ENCODE measurements around the gene GPX1. TPM values are rescaled to one million over a fixed set of nuclear protein-coding genes. Genes with fewer than 3 reads are reported as not detected.
"Not testable (repeated sequence)": the region's sequence is repeated elsewhere in the genome, so short reads cannot be mapped to it uniquely, and the experiment has no call there.

Gene GPX1
- total RNA-seq (2014; rRNA removed; shearing (Covaris generic)), result not detected in 2 replicates

DNA sequence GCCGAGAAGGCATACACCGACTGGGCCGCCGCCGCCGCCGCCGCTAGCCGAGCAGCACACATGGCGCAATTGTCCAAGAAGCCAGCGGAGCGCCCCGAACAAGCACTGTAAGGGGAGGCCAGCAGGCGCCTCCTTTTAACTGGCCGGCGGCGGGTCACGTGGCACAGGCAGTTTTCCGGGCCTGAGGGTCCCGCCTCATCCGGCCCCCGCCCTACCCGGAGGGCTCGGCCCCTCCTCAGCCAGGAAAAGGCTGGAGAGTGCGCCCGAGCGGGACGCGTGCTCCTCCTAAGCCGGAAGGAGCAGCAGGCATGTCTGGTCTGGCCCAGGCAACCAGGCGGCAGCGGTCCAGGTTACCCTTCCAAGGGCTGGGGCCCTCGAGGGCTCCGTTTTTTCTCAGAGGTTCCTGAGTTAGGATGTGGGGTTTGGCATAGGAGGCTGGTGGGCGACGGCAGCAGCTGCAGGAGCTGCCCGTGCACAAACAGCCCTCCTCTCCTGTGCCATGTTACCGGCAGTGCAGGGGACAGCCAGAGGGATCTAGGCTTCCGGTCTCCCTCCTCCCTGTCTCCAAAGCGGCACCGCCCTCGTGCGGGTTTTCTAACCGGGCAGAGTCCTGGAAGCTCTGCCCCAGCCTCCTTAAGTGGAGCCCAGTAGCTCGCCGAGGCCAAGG lies at the start of gene GPX1:
Gene GPX1 (minus strand): TSS at position 137 of the 667 bp plus-strand sequence. CDS start 75 bp downstream, at position 62.
- no peak for DNase-seq (ENCODE audit: low read depth)

DNA sequence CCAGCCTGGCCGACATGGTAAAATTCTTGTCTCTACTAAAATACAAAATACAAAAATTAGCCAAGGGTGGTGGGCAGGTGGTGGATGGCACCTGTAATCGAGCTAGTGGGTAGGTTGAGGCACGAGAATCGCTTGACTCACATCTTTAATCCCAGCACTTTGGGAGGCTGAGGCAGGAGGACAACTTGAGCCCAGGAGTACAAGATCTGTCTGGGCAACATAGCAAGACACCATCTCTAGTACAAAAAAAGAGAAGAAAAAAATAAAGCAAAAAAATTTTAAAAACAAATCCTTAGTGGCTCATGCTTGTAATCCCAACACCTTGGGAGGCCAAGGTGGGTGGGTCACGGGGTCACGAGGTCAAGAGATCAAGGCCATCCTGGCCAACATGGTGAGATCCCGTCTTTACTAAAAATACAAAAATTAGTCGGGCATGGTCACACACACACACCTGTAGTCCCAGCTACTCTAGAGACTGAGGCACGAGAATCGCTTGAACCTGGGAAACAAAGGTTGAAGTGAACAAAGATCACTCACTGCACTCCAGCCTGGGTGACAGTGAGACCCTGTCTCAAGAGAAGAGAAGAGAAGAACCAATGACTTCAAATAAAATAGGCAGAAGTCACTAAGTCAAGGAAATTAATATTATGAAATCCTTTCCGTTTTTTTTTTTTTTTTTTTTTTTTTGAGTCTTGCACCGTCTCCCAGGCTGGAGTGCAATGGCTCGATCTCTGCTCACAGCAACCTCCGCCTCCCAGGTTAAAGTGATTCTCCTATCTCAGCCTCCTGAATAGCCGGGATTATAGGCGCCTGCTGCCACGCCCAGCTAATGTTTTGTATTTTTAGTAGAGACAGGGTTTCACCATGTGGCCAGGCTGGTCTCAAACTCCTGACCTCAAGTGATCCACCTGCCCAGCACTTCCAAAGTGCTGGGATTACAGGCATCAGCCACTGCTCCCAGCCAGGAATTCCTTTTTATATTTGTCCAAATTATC lies 48.7 kb upstream of the GPX1 start:
- no peak for DNase-seq (ENCODE audit: low read depth)

DNA sequence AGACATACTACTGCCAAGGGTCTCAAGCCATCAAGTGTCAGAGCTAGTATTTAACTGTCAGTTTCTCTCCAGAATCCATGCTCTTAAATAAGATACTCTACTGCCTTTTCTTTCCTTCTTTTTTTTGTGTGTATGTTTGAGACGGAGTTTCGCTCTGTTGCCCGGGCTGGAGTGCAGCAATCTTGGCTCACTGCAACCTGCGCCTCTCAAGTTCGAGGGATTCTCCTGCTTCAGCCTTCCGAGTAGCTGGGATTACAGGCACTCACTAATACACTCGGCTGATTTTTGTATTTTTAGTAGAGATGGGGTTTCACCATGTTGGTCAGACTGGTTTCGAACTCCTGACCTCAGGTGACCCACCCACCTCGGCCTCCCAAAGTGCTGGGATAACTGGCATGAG lies 47.4 kb upstream of the GPX1 start:
- not testable (repeated sequence) for DNase-seq (ENCODE audit: low read depth)

DNA sequence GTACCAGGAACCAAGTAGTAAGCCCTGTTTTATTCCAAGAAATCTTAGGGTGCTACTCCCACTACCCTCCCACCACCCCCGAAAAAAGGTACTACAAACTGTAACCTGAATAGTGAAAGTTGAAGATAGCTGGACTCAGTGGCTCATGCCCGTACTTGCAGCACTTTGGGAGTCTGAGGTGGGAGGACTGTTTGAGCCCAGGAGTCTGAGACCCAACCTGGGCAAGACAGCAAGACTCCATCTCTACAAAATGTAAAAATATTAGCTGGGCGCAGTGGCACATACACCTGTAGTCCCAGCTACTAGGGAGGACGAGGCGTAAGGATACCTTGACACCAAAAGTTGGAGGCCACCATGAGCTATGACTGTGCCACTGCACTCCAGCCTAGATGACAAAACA lies 45.7 kb upstream of the GPX1 start:
- no peak for DNase-seq (ENCODE audit: low read depth)

DNA sequence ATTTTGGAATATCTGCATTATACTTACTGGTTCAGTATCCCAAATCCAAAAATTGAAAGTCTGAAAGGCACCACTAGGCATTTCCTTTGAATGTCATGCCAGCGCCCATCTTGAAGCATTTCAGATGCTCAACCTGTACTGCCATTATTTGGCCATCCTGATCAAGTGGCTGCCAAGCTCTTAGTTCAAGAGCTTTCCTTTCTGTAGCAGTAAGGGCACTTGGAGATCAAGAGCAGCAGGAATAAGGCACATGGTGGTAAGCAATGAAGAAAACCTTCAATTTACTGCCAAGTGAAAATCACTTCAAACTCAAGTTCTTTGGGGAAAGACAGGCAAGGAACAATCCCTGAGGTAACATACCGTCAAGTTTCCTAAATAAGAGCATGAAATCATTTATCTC lies 43.6 kb upstream of the GPX1 start:
- DNase-seq (ENCODE audit: low read depth), result no peak

DNA sequence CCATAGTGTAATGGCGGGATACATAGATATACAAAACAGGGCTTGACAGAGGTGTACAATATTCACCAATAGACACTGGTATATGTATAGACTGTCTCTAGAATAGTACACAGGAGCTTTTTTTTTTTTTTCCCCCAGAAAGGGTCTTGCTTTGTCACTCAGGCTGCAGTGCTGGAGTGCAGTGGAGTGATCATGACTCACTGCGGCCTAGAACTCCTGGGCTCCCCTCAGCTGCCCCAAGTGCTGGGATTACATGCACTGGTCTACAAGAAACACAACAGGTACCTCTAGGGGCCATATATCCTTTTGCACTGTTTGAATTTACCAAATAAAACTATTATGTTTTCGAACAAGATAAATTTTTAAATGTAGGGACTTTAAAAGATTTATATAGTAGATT lies 41.3 kb upstream of the GPX1 start:
- DNase-seq (ENCODE audit: low read depth), result no peak

DNA sequence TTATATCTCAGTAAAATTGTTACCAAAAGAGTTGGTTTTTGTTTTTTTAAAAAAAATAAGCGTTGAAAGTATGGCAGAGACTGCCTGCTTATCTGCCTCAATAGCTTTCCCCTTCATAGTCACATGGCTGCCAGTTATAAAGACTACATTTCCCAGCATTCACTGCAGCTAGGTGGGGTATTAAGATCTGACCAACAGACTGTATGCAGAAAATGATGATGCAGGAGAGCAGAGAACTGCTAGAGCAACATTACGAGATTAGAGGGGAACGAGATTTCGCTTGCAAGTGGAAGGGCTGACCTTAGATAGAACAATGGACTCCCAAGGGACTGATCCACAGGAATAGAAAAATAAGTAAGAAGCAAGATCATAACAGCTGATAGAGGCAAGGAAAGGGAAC lies 39.3 kb upstream of the GPX1 start:
- DNase-seq (ENCODE audit: low read depth), result peak; percentile 23

DNA sequence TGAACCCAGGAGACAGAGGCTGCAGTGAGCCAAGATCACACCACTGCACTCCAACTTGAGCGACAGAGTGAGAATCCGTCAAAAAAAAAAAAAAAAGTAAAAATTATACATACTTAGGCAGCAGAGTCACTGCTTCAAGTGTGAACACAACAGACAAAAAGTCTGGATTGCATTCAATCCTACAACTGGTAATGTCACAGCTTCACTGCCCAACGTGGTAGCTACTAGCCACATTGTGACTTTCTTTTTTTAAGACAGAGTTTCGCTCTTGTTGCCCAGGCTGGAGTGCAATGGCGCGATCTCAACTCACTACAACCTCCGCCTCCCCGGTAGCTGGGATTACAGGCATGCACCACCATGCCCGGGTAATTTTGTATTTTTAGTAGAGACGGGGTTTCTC lies 33.2 kb upstream of the GPX1 start:
- not testable (repeated sequence) for DNase-seq (ENCODE audit: low read depth)

DNA sequence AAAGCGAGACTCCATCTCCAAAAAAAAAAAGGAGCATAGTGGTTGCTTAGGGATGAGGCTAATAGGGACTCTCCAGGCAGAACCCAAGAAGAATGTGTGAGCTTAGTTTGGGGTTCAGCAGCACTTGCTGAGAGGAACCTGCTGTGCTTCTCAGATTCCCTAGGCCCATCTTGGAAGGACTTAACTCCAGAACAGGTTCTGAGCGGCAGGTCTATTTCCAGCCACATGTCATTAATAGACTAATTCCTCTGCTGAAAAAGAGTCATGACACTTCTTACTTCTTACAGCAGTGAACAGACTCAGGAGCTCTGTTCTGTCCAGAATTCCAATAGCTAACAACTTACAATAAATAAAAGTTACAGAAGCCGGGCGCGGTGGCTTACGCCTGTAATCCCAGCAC lies 31.1 kb upstream of the GPX1 start:
- DNase-seq (ENCODE audit: low read depth), result no peak

DNA sequence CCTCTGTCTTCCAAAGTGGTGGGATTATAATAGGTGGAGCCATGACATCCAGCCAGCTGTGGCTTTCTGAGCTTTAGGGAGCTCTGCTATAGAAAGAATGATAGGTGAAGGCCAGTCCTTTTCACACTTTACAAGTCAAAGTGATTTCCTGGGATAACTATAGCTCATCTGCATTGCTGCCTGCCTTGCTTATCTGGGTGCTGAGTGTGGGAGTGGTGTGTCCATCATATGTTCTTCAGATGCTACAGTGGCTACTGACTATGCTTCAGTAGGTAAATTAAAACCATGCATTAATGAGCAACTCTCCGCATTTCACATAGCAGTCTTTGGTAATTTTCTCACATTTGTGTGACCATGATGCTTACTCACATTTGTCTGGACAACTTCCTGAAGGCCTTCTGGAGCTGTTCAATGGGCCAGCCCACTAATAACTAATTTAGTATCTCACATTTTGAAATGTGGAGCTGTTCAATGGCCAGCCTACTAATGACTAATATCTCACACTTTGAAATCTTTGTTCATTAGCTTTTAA lies 30.2 kb upstream of the GPX1 start:
- DNase-seq (ENCODE audit: low read depth), result peak; percentile 40

DNA sequence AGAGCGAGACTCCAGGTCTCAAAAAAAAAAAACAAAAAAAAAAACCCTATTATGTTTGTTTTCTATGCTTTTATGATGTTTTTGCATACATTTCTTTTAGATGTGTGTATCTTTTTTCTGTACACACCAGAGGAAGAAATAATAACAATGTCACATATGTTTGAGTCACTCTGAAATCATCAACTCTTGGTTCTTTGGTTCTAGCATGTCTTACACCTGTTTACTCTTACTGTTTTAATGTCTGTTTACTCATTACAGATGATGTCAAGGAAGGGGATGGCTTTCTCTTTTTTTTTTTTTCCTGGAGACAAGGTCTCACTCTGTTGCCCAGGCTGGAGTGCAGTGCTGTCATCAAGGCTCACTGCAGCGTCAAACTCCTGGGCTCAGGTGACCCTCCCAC lies 29.6 kb upstream of the GPX1 start:
- DNase-seq (ENCODE audit: low read depth), result no peak

DNA sequence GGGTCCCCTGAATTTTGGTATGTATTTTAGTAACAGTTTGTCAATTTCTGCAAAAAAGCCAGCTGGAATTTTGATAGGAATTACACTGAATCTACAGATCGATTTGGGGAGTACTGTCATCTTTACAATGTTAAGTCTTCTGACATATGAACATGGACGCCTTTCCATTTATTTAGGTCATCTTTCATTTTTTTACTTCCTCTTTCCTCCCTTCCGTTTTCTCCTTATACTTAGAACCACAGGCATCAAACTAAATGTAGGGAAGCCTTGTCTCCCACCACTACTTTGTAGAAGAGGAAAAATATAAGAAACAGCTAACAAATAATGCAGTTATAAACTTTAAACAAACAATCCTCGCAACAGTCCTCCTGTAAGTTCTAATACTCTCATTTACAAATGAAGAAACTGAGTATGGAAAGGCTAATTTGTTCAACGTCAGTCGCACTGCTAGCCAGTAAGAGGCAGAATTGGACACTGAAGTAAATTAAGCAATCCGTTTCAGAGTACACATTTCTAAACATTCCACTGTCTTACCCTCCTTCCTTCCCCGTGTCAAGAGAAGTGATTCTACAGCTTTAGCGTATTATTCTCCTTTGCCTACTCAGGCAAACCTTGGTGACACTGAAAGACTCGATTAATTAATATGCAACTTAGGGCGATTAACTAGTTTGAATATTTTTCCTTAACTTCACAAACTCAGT lies 28.1 kb upstream of the GPX1 start:
- DNase-seq (ENCODE audit: low read depth), result no peak

DNA sequence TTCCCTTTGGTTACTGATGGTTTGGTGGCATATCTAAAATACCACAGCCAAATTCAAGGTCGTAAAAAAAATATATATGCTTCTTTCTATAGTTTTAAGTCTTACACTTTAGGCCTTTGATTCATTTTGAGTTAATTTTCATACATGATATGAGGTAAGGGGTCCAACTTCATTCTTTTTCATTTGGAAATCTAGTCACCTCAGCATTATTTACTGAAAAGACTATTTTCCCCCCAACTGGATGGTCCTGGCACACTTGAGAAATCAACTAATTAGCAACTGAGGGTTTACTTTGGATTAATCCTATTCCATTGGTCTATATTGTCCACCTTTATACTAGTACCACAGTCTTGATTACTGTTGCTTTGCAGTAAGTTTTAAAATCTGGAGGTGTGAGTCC lies 27.5 kb upstream of the GPX1 start:
- no peak for DNase-seq (ENCODE audit: low read depth)

DNA sequence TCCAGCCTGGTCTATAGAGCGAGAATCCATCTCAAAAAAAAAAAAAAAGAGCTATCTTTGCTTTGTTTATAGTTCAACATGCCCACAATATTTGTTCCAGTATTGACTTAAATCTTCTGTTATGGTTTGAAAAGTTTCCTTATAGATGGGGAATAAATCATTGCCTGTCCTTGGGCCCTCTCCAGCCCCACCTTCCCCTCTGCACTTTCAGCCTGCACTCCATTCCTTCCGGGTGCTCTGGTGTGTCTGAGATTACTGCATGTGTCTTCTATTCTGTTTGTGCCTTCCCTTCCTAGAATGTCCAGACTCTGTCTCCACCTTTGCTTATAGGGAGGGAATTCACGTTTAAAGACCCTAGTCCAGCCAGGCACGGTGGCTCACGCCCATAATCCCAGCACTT lies 25.2 kb upstream of the GPX1 start:
- no peak for DNase-seq (ENCODE audit: low read depth)

DNA sequence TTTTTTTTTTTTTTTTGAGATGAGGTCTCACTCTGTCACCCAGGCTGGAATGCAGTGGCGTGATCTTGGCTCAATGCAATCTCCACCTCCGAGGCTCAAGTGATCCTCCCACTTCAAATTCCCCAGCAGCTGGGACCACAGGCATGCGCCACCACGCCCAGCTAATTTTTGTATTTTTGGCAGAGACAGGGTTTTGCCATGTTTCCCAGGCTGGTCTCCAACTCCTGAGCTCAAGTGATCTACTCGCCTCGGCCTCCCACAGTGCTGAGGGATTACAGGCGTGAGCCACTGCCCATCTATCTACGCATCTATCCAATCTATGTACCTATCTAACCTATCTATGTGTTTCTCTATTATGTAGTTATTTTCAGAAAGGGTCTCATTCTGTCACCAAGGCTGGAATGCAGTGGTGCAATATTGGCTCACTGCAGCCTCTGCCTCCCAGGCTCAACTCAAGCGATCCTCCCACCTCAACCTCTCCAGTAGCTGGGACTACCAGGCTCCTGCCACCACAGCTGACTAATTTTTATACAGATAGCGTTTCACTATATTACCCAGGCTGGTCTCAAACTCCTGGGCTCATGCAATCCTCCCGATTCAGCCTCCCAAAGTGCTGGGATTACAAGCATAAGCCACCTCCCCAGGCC lies 20.2 kb upstream of the GPX1 start:
- DNase-seq (ENCODE audit: low read depth), result peak; percentile 85

DNA sequence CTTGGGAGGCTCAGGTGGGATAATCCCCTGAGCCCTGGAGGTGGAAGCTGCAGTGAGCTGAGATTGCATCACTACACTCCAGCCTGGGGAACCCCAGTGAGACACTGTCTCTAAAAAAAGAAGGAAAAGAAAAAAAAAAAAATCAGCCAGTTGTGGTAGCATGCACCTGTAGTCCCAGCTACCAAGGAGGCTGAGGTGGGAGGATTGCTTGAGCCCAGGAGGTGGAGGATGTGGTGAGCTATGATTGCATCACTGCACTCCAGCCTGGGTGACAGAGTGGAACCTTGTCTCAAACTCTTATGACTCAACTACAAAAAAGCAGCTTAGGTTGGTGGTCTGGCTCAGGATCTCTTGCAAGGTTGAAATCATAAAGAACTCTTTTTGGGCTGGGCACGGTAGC lies 19.3 kb upstream of the GPX1 start:
- peak; percentile 63 for DNase-seq (ENCODE audit: low read depth)

DNA sequence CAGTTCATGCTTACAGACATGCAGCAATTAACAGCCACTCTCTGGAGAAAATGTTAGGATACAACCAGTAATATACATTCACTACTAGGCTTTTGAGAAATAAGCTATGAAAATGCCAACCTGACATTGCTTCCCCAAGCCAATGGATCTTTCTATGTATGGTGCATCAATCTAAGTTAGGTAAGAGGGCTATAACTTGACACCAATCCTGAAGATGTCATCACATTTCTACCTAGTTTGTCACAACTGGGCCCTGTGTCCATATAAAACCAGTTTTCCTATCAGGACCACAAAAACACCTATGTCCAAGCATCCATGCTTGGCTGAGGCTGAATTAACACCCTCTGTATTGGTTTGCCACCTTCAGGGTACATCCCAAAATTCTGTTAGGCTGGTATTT lies 13.8 kb upstream of the GPX1 start:
- DNase-seq (ENCODE audit: low read depth), result no peak

DNA sequence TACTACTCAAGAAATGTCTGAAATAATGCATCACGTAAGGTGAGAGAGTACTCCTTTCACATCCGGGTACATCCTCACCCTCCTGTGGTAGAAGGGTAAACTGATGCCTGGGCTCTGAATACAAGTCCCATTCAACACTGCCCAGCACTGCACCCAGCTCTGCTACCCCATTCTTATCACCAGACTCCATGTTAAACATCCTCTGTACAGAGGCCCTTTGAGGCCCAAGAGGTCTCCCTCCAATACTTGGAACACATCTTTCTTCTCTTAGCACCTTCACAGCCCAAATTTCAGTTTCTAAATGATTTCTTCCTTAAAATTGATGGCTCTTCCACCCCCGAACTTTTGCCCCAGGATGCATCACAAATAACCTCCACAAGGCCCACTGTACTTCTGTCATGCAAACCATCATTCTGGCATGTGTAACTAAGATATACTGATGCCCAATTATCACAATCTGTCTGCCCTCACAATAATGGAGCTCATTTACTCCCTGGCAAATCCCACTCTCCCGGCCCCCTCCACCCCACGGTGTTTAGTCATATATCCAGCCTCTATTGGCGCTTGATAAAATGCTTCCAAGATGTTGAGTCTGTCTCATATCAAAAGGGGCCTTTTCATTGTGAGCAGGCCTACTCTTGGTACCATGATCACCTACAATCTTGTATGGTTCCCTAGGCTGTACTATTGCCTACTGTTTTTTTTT lies 12.6 kb upstream of the GPX1 start:
- DNase-seq (ENCODE audit: low read depth), result no peak

DNA sequence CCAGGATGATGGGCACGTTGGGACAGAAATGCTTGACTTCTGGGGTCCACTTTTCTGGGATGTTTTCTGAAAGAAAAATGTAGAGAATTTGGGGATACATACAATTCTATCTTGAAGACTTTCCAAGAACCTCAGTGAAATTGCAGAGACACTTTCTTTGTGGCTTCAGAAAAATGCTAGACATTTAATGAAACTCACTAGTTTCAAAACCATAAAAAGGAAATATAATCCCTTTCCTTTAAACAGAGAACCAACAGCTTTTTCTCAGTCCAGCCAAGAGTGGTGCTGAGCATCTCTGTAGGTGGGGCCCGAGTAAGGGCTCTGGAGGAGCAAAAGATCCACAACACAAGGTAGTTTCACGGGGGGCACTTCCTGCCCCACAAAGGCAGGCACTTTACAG lies 4.4 kb upstream of the GPX1 start:
- DNase-seq (ENCODE audit: low read depth), result no peak

DNA sequence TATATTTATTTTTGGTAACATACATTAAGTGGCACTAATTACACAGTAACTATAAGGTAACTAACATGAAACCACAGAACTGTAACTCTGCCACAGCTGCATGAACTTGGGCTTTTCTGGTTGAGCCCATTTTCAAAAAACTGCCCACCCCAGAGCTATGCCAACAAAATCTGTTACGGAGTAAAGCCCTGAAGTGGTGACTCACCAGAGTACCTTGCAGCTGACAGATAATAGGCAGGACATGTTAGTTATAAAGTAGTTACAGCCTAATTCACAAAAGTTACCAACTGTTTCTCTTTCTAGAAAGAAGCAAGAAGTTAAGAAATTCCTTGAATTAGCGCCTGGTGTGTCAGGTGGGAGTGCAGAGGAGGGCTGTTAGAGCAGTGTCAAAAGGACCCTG lies 1.5 kb upstream of the GPX1 start:
- no peak for DNase-seq (ENCODE audit: low read depth)

DNA sequence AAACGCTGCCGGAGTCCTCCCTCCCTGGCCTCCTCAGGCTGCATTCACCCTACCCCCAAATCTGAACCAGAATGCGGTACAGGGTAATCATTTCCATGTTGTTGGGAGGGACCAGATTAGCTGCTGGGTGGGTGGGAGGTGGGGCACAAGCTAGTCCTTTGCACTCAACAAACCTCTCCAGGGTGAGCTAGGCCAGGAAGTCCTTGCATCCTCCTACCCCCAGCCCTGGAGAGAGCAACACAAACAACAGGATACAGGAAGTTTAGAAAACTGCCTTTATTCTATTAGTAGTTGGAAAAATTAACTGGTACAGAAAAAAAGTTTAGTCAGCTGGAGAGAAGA lies 702 bp upstream of the GPX1 start:
- no peak for DNase-seq (ENCODE audit: low read depth)
